Activated CD4-positive, alpha-beta T cell treated with anti-CD3 and anti-CD28 coated beads, Interleukin-2, amount 50 U/mL, for 16 hours (primary cell): ENCODE measurements around the gene AMH.

Source experiments
- DNase-seq: peaks from one replicate; pipeline ENCODE4 v3.0.0-alpha.2; 2020

The AMH gene

GRCh38 chr19:2236314-2237050 is 12.6 kb upstream of the AMH start, which contains the start of the genes PLEKHJ1 and SF3A2:
PLEKHJ1 (minus strand) TSS chr19:2236329; CDS start chr19:2236248, 81 bp downstream.
SF3A2 (plus strand) TSS chr19:2236824; CDS start chr19:2243419, 6,595 bp downstream.
- DNase-seq: peak; percentile 98

- no peak for DNase-seq
These were observed 11.9 kb upstream of the AMH start for GRCh38 chr19:2237051-2237868.

GRCh38 chr19:2237869-2238153 is 11.3 kb upstream of the AMH start:
- DNase-seq: no peak

GRCh38 chr19:2239173-2239572 is 9.9 kb upstream of the AMH start:
- DNase-seq: no peak

- peak; percentile 52 for DNase-seq
These were observed 9.1 kb upstream of the AMH start for GRCh38 chr19:2239771-2240770.

GRCh38 chr19:2240881-2241760 is 8.0 kb upstream of the AMH start:
- no peak for DNase-seq

GRCh38 chr19:2242092-2242537 is 7.0 kb upstream of the AMH start:
- no peak for DNase-seq

- no peak for DNase-seq
These were observed 6.3 kb upstream of the AMH start for GRCh38 chr19:2242816-2243215.

GRCh38 chr19:2243274-2244124 is 5.6 kb upstream of the AMH start:
- DNase-seq: no peak

GRCh38 chr19:2244125-2244411 is 5.1 kb upstream of the AMH start:
- DNase-seq: no peak

GRCh38 chr19:2244486-2244885 is 4.6 kb upstream of the AMH start:
- no peak for DNase-seq

- DNase-seq: no peak
These were observed 3.9 kb upstream of the AMH start for GRCh38 chr19:2245273-2245672.

GRCh38 chr19:2246014-2246620 is 3.0 kb upstream of the AMH start:
- DNase-seq: no peak

- DNase-seq: no peak
These were observed 2.2 kb upstream of the AMH start for GRCh38 chr19:2246801-2247361.

- DNase-seq: no peak
These were observed 1.6 kb upstream of the AMH start for GRCh38 chr19:2247433-2248101.

GRCh38 chr19:2248136-2249009 is 750 bp upstream of the AMH start:
- no peak for DNase-seq

- no peak for DNase-seq
These were observed 1.0 kb downstream of the AMH start for GRCh38 chr19:2249880-2250765.

- DNase-seq: no peak
These were observed 1.6 kb downstream of the AMH start for GRCh38 chr19:2250766-2251105.
